ENCODE data around the gene PTGFRN. TPM values are rescaled to one million over a fixed set of nuclear protein-coding genes. Genes with fewer than 3 reads are reported as not detected.
"Not testable (repeated sequence)": the region's sequence is repeated elsewhere in the genome, so short reads cannot be mapped to it uniquely, and the experiment has no call there.

PTGFRN gene
- total and polyA plus RNA-seq, 9 of the 15 experiments (the other 6 are each of a cell fraction or from before 2014, with no cell fraction given): 17.3 to 33.1 (median 25.7) TPM

GRCh38 chr1:116875946-116876345 is 33.8 kb upstream of the PTGFRN start:
- CTCF ChIA-PET (ENCODE audit: low intra/inter-chr PET ratio): not testable (repeated sequence)

DNA sequence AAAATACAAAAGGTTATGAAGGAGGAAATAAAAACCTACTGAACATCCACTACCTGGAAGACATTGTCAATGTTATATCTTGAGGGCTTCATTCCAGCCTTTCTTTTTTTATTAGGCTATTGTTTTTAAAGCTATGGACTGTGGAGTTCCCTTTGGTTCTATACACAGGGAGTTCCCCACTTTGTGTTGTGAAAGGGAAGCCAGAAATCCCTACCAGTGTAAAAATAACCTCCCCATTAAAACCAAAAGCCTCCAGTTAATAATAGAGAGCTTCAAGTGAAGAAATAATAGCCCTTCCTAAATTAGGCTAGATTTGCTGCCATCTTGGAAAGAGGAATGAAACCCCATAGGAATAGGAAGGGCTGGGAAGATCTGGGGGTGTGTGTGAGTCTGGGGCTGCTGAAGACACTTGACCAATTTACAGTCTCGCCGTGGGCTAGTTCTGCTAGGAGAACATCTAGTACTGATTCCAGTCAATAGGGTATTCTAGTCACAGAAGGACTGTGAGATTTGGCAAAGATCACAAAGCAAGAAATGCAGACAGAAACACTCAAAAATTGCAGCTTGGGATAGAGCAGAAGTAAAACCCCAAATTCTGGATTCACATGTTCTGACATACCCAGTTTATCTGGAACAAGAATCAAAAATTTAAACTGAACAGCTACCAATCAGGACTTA is 32.4 kb upstream of the PTGFRN start:
- Histone ChIP-seq H3K4me2 (ENCODE audit: insufficient read depth, low read length) (no peak overlapping the region), H3K36me3 (ENCODE audit: control insufficient read depth, insufficient read depth, low read length) (no peaks in the 10 kb centered on the region), H3K27me3 (ENCODE audit: control insufficient read depth in 2 of 2, insufficient read depth in 2 of 2, low read length in 2 of 2) (no peaks in the 10 kb centered on the region), H4K20me1 (replicated peaks; ENCODE audit: control insufficient read depth, insufficient read depth, low read length) (no peaks in the 10 kb centered on the region), H3K9ac (ENCODE audit: insufficient read depth in 1 of 2, low read depth in 2 of 2, low read length in 2 of 2) (no peak overlapping the region), H3K27ac (ENCODE audit: extremely low read depth, low read depth, low read length) (no peak overlapping the region), H3K9me1 (ENCODE audit: control insufficient read depth, insufficient read depth, low read length) (no peaks in the 10 kb centered on the region), H3K4me3 (no peak overlapping the region), H3K79me2 (ENCODE audit: control insufficient read depth, insufficient read depth, low read length) (no peaks in the 10 kb centered on the region), H2AFZ (ENCODE audit: low read depth, low read length) (peak overlapping the region; percentile 48), H3K9me3 (replicated peaks; ENCODE audit: control insufficient read depth, insufficient read depth, low read depth, low read length) (no peaks in the 10 kb centered on the region), H3K4me1 (replicated peaks in 1 of 2; ENCODE audit: control insufficient read depth in 2 of 2, insufficient read depth in 2 of 2, low read length in 2 of 2) (peaks cover 28 to 41% of the 10 kb centered on the region in 2 experiments)
- in situ Hi-C loops (cut with MboI) (no loop called here), intact Hi-C loops (cut with micrococcal nuclease) (no loop called here)
- no TSS peak for BruUV-seq (replicated peaks)
- no peak for TF ChIP-seq ZNF717 (CRISPR knock-in tag; IDR thresholded peaks at IDR 0.05)
- TF ChIP-seq PRMT5 (CRISPR knock-in tag; IDR thresholded peaks at IDR 0.05): no peak
- no peak for TF ChIP-seq DMBX1 (CRISPR knock-in tag; IDR thresholded peaks at IDR 0.05; ENCODE audit: borderline replicate concordance)
- TF ChIP-seq, protein P1, sequence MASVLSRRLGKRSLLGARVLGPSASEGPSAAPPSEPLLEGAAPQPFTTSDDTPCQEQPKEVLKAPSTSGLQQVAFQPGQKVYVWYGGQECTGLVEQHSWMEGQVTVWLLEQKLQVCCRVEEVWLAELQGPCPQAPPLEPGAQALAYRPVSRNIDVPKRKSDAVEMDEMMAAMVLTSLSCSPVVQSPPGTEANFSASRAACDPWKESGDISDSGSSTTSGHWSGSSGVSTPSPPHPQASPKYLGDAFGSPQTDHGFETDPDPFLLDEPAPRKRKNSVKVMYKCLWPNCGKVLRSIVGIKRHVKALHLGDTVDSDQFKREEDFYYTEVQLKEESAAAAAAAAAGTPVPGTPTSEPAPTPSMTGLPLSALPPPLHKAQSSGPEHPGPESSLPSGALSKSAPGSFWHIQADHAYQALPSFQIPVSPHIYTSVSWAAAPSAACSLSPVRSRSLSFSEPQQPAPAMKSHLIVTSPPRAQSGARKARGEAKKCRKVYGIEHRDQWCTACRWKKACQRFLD (CRISPR knock-in tag; IDR thresholded peaks at IDR 0.05): 0 out of 2 replicates have a peak, but pooled peaks have one; percentile 1
- TF ChIP-seq MYNN (IDR thresholded peaks at IDR 0.05): no peak
- TF ChIP-seq MYNN (CRISPR knock-in tag; IDR thresholded peaks at IDR 0.05): no peak
- TF ChIP-seq HINFP (tag; conservative IDR thresholded peaks at IDR 0.05; ENCODE audit: low read depth): no peak
- TF ChIP-seq, protein P2, sequence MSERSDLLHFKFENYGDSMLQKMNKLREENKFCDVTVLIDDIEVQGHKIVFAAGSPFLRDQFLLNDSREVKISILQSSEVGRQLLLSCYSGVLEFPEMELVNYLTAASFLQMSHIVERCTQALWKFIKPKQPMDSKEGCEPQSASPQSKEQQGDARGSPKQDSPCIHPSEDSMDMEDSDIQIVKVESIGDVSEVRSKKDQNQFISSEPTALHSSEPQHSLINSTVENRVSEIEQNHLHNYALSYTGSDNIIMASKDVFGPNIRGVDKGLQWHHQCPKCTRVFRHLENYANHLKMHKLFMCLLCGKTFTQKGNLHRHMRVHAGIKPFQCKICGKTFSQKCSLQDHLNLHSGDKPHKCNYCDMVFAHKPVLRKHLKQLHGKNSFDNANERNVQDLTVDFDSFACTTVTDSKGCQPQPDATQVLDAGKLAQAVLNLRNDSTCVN (CRISPR knock-in tag; IDR thresholded peaks at IDR 0.05): no peak
- ChIA-PET CTCF (ENCODE audit: low intra/inter-chr PET ratio) (no interaction called here), POLR2A (interaction anchor here (0.5 to 2.2 kb wide), 10 partner anchors 10 to 183 kb away, joined by 3 to 9 read pairs (median 3); partner anchors contain the start of gene TTF2)
- FAIRE-seq (no peak), DNase-seq (ENCODE audit: extremely low read depth in 1 of 4, low spot score in 3 of 4) (no peak), ATAC-seq (no peak)
- 54% methylated on average over 2 of the region's 2 CpGs for WGBS (ENCODE audit: insufficient coverage, low coverage, missing lambda C conversion rate)

More at GRCh38 chr1:116875946-116876345, 33.8 kb upstream of the PTGFRN start:
- H3K4me2 ChIP-seq (ENCODE audit: insufficient read depth, low read length); H3K36me3 ChIP-seq (ENCODE audit: control insufficient read depth, insufficient read depth, low read length); H4K20me1 ChIP-seq (replicated peaks; ENCODE audit: control insufficient read depth, insufficient read depth, low read length); H3K9ac ChIP-seq (ENCODE audit: insufficient read depth in 1 of 2, low read depth in 2 of 2, low read length in 2 of 2); in situ Hi-C loops (cut with MboI); H2AFZ ChIP-seq (ENCODE audit: low read depth, low read length); intact Hi-C loops (cut with micrococcal nuclease); H3K27me3 ChIP-seq (ENCODE audit: control insufficient read depth in 2 of 2, insufficient read depth in 2 of 2, low read length in 2 of 2); DNase-seq (ENCODE audit: extremely low read depth in 1 of 4, low spot score in 3 of 4); ATAC-seq; H3K9me3 ChIP-seq (replicated peaks; ENCODE audit: control insufficient read depth, insufficient read depth, low read depth, low read length); BruUV-seq (replicated peaks); H3K27ac ChIP-seq (ENCODE audit: extremely low read depth, low read depth, low read length); FAIRE-seq; H3K4me3 ChIP-seq; H3K79me2 ChIP-seq (ENCODE audit: control insufficient read depth, insufficient read depth, low read length); H3K9me1 ChIP-seq (ENCODE audit: control insufficient read depth, insufficient read depth, low read length): not testable (repeated sequence)
- POLR2A ChIA-PET: interaction anchor here (0.6 kb wide), 1 partner anchor 1799 kb away, joined by 3 read pairs; no protein-coding TSS in a partner anchor
- WGBS (ENCODE audit: insufficient coverage, low coverage, missing lambda C conversion rate): 63% methylated on average over 5 of the region's 6 CpGs
- H3K4me1 ChIP-seq (replicated peaks in 1 of 2; ENCODE audit: control insufficient read depth in 2 of 2, insufficient read depth in 2 of 2, low read length in 2 of 2): peaks cover 22 to 34% of the 10 kb centered on the region in 2 experiments
